ENCODE results near the gene YBEY.

Gene YBEY

GRCh38 chr21:46311568-46311967 lies 25.4 kb downstream of the YBEY start:
- no peak overlapping the region for H3K27ac Mint-ChIP-seq
- no peaks in the 10 kb centered on the region for H3K27me3 Mint-ChIP-seq (ENCODE audit: low read depth, poor library complexity)
- H3K9me3 Mint-ChIP-seq: no peaks in the 10 kb centered on the region
- TF ChIP-seq CTCF (IDR thresholded peaks at IDR 0.05): no peak
- H3K36me3 Mint-ChIP-seq (ENCODE audit: low read depth): peaks cover 39% of the 10 kb centered on the region
- H3K4me1 Mint-ChIP-seq: no peaks in the 10 kb centered on the region
- DNase-seq: no peak
- no peak overlapping the region for H3K4me3 Mint-ChIP-seq

- Mint-ChIP-seq H3K27ac (no peak overlapping the region), H3K4me3 (no peak overlapping the region), H3K27me3 (ENCODE audit: low read depth, poor library complexity) (no peaks in the 10 kb centered on the region)
Observed at GRCh38 chr21:46312949-46313348, 26.8 kb downstream of the YBEY start.

GRCh38 chr21:46314441-46315020 lies 28.4 kb downstream of the YBEY start:
- H3K27me3 Mint-ChIP-seq (ENCODE audit: low read depth, poor library complexity): peaks cover 3% of the 10 kb centered on the region
- H3K36me3 Mint-ChIP-seq (ENCODE audit: low read depth): peaks cover 23% of the 10 kb centered on the region
- TF ChIP-seq CTCF (IDR thresholded peaks at IDR 0.05): no peak
- no peak for DNase-seq
- no peak overlapping the region for H3K27ac Mint-ChIP-seq
- H3K4me1 Mint-ChIP-seq: peaks cover 12% of the 10 kb centered on the region
- no peak overlapping the region for H3K4me3 Mint-ChIP-seq
- no peaks in the 10 kb centered on the region for H3K9me3 Mint-ChIP-seq

More at GRCh38 chr21:46312949-46313348, 26.8 kb downstream of the YBEY start:
- no peak for TF ChIP-seq CTCF (IDR thresholded peaks at IDR 0.05)
- DNase-seq: no peak
- no peaks in the 10 kb centered on the region for H3K4me1 Mint-ChIP-seq
- H3K36me3 Mint-ChIP-seq (ENCODE audit: low read depth): peaks cover 29% of the 10 kb centered on the region
- no peaks in the 10 kb centered on the region for H3K9me3 Mint-ChIP-seq

- peaks cover 27% of the 10 kb centered on the region for H3K36me3 Mint-ChIP-seq (ENCODE audit: low read depth)
- no peak overlapping the region for H3K27ac Mint-ChIP-seq
- no peaks in the 10 kb centered on the region for H3K9me3 Mint-ChIP-seq
- TF ChIP-seq CTCF (IDR thresholded peaks at IDR 0.05): no peak
- DNase-seq: no peak
- H3K27me3 Mint-ChIP-seq (ENCODE audit: low read depth, poor library complexity): peaks cover 3% of the 10 kb centered on the region
- peaks cover 29% of the 10 kb centered on the region for H3K4me1 Mint-ChIP-seq
- H3K4me3 Mint-ChIP-seq: no peak overlapping the region
Observed at GRCh38 chr21:46316708-46317324, 30.7 kb downstream of the YBEY start.

- H3K36me3 Mint-ChIP-seq (ENCODE audit: low read depth): peaks cover 22% of the 10 kb centered on the region
- no peak overlapping the region for H3K4me3 Mint-ChIP-seq
- no peak for DNase-seq
- H3K27me3 Mint-ChIP-seq (ENCODE audit: low read depth, poor library complexity): peaks cover 3% of the 10 kb centered on the region
- peaks cover 37% of the 10 kb centered on the region for H3K4me1 Mint-ChIP-seq
- no peak for TF ChIP-seq CTCF (IDR thresholded peaks at IDR 0.05)
- no peak overlapping the region for H3K27ac Mint-ChIP-seq
- H3K9me3 Mint-ChIP-seq: no peaks in the 10 kb centered on the region
Observed at GRCh38 chr21:46317710-46318463, 31.7 kb downstream of the YBEY start.
